Measurements from ENCODE around the gene NT5DC1.

The NT5DC1 gene

GRCh38 chr6:116217069-116217468, 116.4 kb downstream of the NT5DC1 start:
- H3K27ac ChIP-seq (ENCODE audit: extremely low read depth, low read depth, low read length): no peak overlapping the region
- POLR2A ChIA-PET: no interaction called here
- H3K36me3 ChIP-seq (ENCODE audit: control insufficient read depth in 2 of 2, insufficient read depth in 1 of 2, low read length in 2 of 2): no peaks in the 10 kb centered on the region
- TF ChIP-seq ZNF449 (tag by site-specific recombination; IDR thresholded peaks at IDR 0.05) (no peak), ZNF654 (tag by site-specific recombination; IDR thresholded peaks at IDR 0.05; ENCODE audit: low read depth) (peak; percentile 61), ZNF830 (tag by site-specific recombination; IDR thresholded peaks at IDR 0.05; ENCODE audit: low read depth) (no peak), PRDM6 (tag by site-specific recombination; IDR thresholded peaks at IDR 0.05) (peak; percentile 56), ZFHX2 (tag by site-specific recombination; conservative IDR thresholded peaks at IDR 0.05) (no peak), ZNF335 (tag by site-specific recombination; conservative IDR thresholded peaks at IDR 0.05) (no peak), ZNF112 (tag by site-specific recombination; IDR thresholded peaks at IDR 0.05) (no peak), ZBTB44 (tag by site-specific recombination; IDR thresholded peaks at IDR 0.05) (0 out of 2 replicates have a peak, but pooled peaks have one; percentile 29), ZBTB8A (tag by site-specific recombination; IDR thresholded peaks at IDR 0.05) (no peak), ZXDB (tag by site-specific recombination; IDR thresholded peaks at IDR 0.05) (no peak), ZNF785 (tag by site-specific recombination; IDR thresholded peaks at IDR 0.05) (no peak), ZNF596 (tag by site-specific recombination; IDR thresholded peaks at IDR 0.05) (no peak), ZNF366 (tag by site-specific recombination; conservative IDR thresholded peaks at IDR 0.05) (no peak), CTCF (tag by site-specific recombination; IDR thresholded peaks at IDR 0.05) (peak; percentile 14; the same call in 1 of the 2 replicates), BCL6B (tag by site-specific recombination; IDR thresholded peaks at IDR 0.05) (no peak), IKZF3 (tag by site-specific recombination; IDR thresholded peaks at IDR 0.05) (no peak), ZNF670 (tag by site-specific recombination; IDR thresholded peaks at IDR 0.05; ENCODE audit: low read depth) (no peak)
- no peak overlapping the region for H3K4me3 ChIP-seq (ENCODE audit: low read depth, low read length)
- no peaks in the 10 kb centered on the region for H3K9me3 ChIP-seq (ENCODE audit: control insufficient read depth, insufficient read depth, low read depth, low read length)
- CTCF ChIA-PET: interaction anchor here (0.5 to 4.5 kb wide), 60 partner anchors 10 to 1214 kb away, joined by 3 to 60 read pairs (median 4); partner anchors contain the start of genes CALHM5, RWDD1 and TSPYL1
- H3K4me1 ChIP-seq (ENCODE audit: control insufficient read depth, insufficient read depth, low read length): no peaks in the 10 kb centered on the region

GRCh38 chr6:116218172-116218633, 117.5 kb downstream of the NT5DC1 start:
- Histone ChIP-seq H3K4me3 (ENCODE audit: low read depth, low read length) (no peak overlapping the region), H3K4me1 (ENCODE audit: control insufficient read depth, insufficient read depth, low read length) (no peaks in the 10 kb centered on the region), H3K9me3 (ENCODE audit: control insufficient read depth, insufficient read depth, low read depth, low read length) (no peaks in the 10 kb centered on the region), H3K36me3 (ENCODE audit: control insufficient read depth in 2 of 2, insufficient read depth in 1 of 2, low read length in 2 of 2) (peaks cover 0 to 4% of the 10 kb centered on the region in 2 experiments; a peak in 1 of 3 replicates), H3K27ac (ENCODE audit: extremely low read depth, low read depth, low read length) (no peak overlapping the region)
- POLR2A ChIA-PET: no interaction called here
- CTCF ChIA-PET: interaction anchor here (0.5 to 4.5 kb wide), 36 partner anchors 11 to 746 kb away, joined by 3 to 60 read pairs (median 5); partner anchors contain the start of genes KPNA5 and TSPYL1
- TF ChIP-seq ZXDB (tag by site-specific recombination; IDR thresholded peaks at IDR 0.05): no peak
- no peak for TF ChIP-seq ZIC2 (tag by site-specific recombination; IDR thresholded peaks at IDR 0.05)
- no peak for TF ChIP-seq ZNF518A (tag by site-specific recombination; conservative IDR thresholded peaks at IDR 0.05; ENCODE audit: low read depth)
- no peak for TF ChIP-seq ZNF664 (tag by site-specific recombination; IDR thresholded peaks at IDR 0.05)
- no peak for TF ChIP-seq ZNF623 (tag by site-specific recombination; IDR thresholded peaks at IDR 0.05)
- TF ChIP-seq ZNF350 (tag by site-specific recombination; IDR thresholded peaks at IDR 0.05): no peak
